Measurements from ENCODE around the gene AGPAT4. TPM values are rescaled to one million over a fixed set of nuclear protein-coding genes. Genes with fewer than 3 reads are reported as not detected.

AGPAT4 gene
- polyA plus RNA-seq, 1 of the 3 experiments (the other 2 are of a cell fraction): 3.9 TPM

- no peaks in the 10 kb centered on the region for H3K36me3 ChIP-seq (replicated peaks in 1 of 2; ENCODE audit: control insufficient read depth in 1 of 2, insufficient read depth in 2 of 2, low read length in 1 of 2)
- no peaks in the 10 kb centered on the region for H3K9me2 ChIP-seq
- H3K4me2 ChIP-seq: no peak overlapping the region
- TF ChIP-seq RCOR1 (IDR thresholded peaks at IDR 0.05; ENCODE audit: low read length): no peak
- TF ChIP-seq TEAD4 (IDR thresholded peaks at IDR 0.05; ENCODE audit: borderline replicate concordance, insufficient read depth): no peak
- no peak for TF ChIP-seq FOSL2 (IDR thresholded peaks at IDR 0.05; ENCODE audit: borderline replicate concordance, low read depth)
- TF ChIP-seq USF1 (IDR thresholded peaks at IDR 0.05; ENCODE audit: borderline replicate concordance, low read depth): no peak
- no peak for TF ChIP-seq MEF2A (IDR thresholded peaks at IDR 0.05; ENCODE audit: borderline replicate concordance, low read depth)
- TF ChIP-seq NFIC (IDR thresholded peaks at IDR 0.05; ENCODE audit: borderline replicate concordance): no peak
- no peak for TF ChIP-seq TCF12 (IDR thresholded peaks at IDR 0.05)
- TF ChIP-seq EP300 (IDR thresholded peaks at IDR 0.05; ENCODE audit: borderline replicate concordance in 1 of 2, low read depth in 1 of 2, low read length in 1 of 2): no peak
- TF ChIP-seq FOXM1 (IDR thresholded peaks at IDR 0.05; ENCODE audit: low read depth): no peak
- no peak for TF ChIP-seq SMC3 (IDR thresholded peaks at IDR 0.05; ENCODE audit: low read depth, low read length)
- TF ChIP-seq FOXJ3 (CRISPR knock-in tag; IDR thresholded peaks at IDR 0.05): no peak
- no peak for TF ChIP-seq TAF1 (IDR thresholded peaks at IDR 0.05; ENCODE audit: borderline replicate concordance, low read depth, low read length)
- TF ChIP-seq RAD21 (IDR thresholded peaks at IDR 0.05; ENCODE audit: low read length): no peak
- no peak for TF ChIP-seq GABPA (IDR thresholded peaks at IDR 0.05; ENCODE audit: low read depth)
- no peak for TF ChIP-seq RXRA (IDR thresholded peaks at IDR 0.05; ENCODE audit: borderline replicate concordance, low read depth)
- 93% methylated on average over 7 of the region's 7 CpGs for WGBS (ENCODE audit: low lambda C conversion rate)
- H2AFZ ChIP-seq (ENCODE audit: low read depth): no peak overlapping the region
- H4K20me1 ChIP-seq (ENCODE audit: insufficient read depth): no peaks in the 10 kb centered on the region
- no peaks in the 10 kb centered on the region for H3K27me3 ChIP-seq (ENCODE audit: insufficient read depth)
- no peak overlapping the region for H3K27ac ChIP-seq (ENCODE audit: low read depth in 2 of 2, low read length in 1 of 2)
- peaks cover 22% of the 10 kb centered on the region; the same call in 1 of the 2 replicates for H3K79me2 ChIP-seq (ENCODE audit: insufficient read depth)
- H3K4me3 ChIP-seq (ENCODE audit: low read depth in 2 of 2, low read length in 1 of 2): no peak overlapping the region
- no peak for DNase-seq
- H3F3A ChIP-seq (replicated peaks; ENCODE audit: insufficient read depth): no peaks in the 10 kb centered on the region
- no peaks in the 10 kb centered on the region; a peak in 1 of 4 replicates for H3K4me1 ChIP-seq (ENCODE audit: control insufficient read depth in 1 of 2, insufficient read depth in 2 of 2, low read depth in 1 of 2, low read length in 1 of 2)
- CTCF ChIA-PET: no interaction called here
- POLR2A ChIA-PET: no interaction called here
- H3K9me3 ChIP-seq: no peaks in the 10 kb centered on the region
- H3K9ac ChIP-seq: no peak overlapping the region
Measured at GRCh38 chr6:161244725-161245124, 29.1 kb downstream of the AGPAT4 start.

GRCh38 chr6:161242779-161243693 lies 30.8 kb downstream of the AGPAT4 start:
- Histone ChIP-seq H3K4me2 (no peak overlapping the region), H3K4me1 (ENCODE audit: control insufficient read depth in 1 of 2, insufficient read depth in 2 of 2, low read depth in 1 of 2, low read length in 1 of 2) (no peaks in the 10 kb centered on the region; a peak in 1 of 4 replicates), H3K79me2 (ENCODE audit: insufficient read depth) (peaks cover 12% of the 10 kb centered on the region; the same call in 1 of the 2 replicates), H3K27me3 (ENCODE audit: insufficient read depth) (no peaks in the 10 kb centered on the region), H3K9me3 (no peaks in the 10 kb centered on the region), H3K4me3 (ENCODE audit: low read depth in 2 of 2, low read length in 1 of 2) (no peak overlapping the region), H3F3A (replicated peaks; ENCODE audit: insufficient read depth) (no peaks in the 10 kb centered on the region), H3K27ac (ENCODE audit: low read depth in 2 of 2, low read length in 1 of 2) (no peak overlapping the region), H2AFZ (ENCODE audit: low read depth) (no peak overlapping the region), H3K36me3 (replicated peaks in 1 of 2; ENCODE audit: control insufficient read depth in 1 of 2, insufficient read depth in 2 of 2, low read length in 1 of 2) (no peaks in the 10 kb centered on the region), H3K9me2 (no peaks in the 10 kb centered on the region), H3K9ac (no peak overlapping the region), H4K20me1 (ENCODE audit: insufficient read depth) (no peaks in the 10 kb centered on the region)
- ChIA-PET POLR2A (no interaction called here), CTCF (interaction anchor here (1.2 kb wide), 1 partner anchor 11 kb away, joined by 6 read pairs; no protein-coding TSS in a partner anchor)
- TF ChIP-seq PBX3 (IDR thresholded peaks at IDR 0.05) (no peak), RAD21 (IDR thresholded peaks at IDR 0.05; ENCODE audit: low read length) (no peak), NFIC (IDR thresholded peaks at IDR 0.05; ENCODE audit: borderline replicate concordance) (no peak), REST (IDR thresholded peaks at IDR 0.05; ENCODE audit: low read depth, low read length) (no peak), GATA2 (CRISPR knock-in tag; IDR thresholded peaks at IDR 0.05) (no peak), TCF12 (IDR thresholded peaks at IDR 0.05) (no peak), MXI1 (IDR thresholded peaks at IDR 0.05; ENCODE audit: low read depth, low read length) (no peak)
- DNase-seq: no peak
- WGBS (ENCODE audit: low lambda C conversion rate): 94% methylated on average over 24 of the region's 28 CpGs
